ENCODE results near the gene PNMA8A. TPM values are rescaled to one million over a fixed set of nuclear protein-coding genes. Genes with fewer than 3 reads are reported as not detected.
"Not testable (repeated sequence)": the region's sequence is repeated elsewhere in the genome, so short reads cannot be mapped to it uniquely, and the experiment has no call there.

The PNMA8A gene
- total RNA-seq, 4 donors from 2014 or later, result 0.72 to 3.5 (median 1.0) TPM

- DNase-seq (ENCODE audit: low spot score), result no peak
- TF ChIP-seq CTCF (IDR thresholded peaks at IDR 0.05), result no peak
- no peak for ATAC-seq (ENCODE audit: low FRiP score)
These were observed 24.4 kb downstream of the PNMA8A start for GRCh38 chr19:46447006-46447405.

GRCh38 chr19:46446021-46446420 is 25.3 kb downstream of the PNMA8A start:
- no peak for TF ChIP-seq CTCF (IDR thresholded peaks at IDR 0.05)
- ATAC-seq (ENCODE audit: low FRiP score) (no peak), DNase-seq (ENCODE audit: low spot score) (no peak)

DNA sequence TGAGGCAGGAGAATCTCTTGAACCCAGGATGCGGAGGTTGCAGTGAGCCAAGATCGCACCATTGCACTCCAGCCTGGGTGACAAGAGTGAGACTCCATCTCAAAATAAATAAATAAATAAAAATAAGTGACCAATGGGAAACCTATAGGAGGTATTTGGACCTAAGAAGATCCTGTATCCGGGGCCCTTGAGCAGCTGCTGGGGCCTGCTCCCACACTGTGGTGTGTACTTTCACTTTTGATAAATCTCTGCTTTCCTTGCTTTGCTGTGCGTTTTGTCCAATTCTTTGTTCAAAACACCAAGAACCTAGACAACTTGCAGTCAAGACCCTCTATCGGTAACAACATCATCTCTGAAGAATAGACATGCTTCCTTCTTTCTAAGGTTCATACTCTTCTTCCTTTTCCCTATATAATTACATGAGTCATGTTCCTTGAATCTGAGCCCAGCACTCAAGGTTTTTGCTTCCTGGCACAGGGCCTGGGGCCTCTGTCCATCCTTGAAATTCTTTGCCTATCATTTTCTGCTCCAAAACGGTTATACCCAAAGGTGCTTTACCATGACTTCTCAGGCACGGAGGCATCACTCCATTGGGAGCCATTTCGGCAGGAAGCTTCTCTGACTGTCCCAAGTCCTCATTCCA is 28.4 kb downstream of the PNMA8A start:
- ATAC-seq (ENCODE audit: low FRiP score), result peak; percentile 75

DNA sequence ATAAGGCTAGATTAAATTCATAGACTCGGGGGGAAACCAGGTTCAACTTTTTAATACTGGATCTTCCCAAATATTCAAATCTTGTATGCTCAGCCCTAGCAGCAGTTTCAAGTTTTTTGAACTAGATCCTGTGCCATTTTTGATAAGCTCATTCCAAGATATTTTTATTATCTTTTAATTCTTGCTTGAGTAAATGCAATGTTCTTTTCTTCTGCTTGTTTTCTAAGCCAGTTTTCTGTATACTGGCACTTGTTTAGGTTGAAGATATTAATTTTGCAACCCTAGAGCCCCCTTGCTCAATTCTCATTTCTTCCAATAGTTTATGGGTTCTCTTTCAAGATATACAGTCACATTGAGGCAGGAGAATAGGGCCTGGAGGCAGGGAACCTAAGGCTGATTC is 29.5 kb downstream of the PNMA8A start:
- DNase-seq (ENCODE audit: low spot score) (no peak), ATAC-seq (ENCODE audit: low FRiP score) (no peak)
- no peak for TF ChIP-seq CTCF (IDR thresholded peaks at IDR 0.05)

More for the DNA sequence above, 28.4 kb downstream of the PNMA8A start:
- no peak for DNase-seq (ENCODE audit: low spot score)
- TF ChIP-seq CTCF (IDR thresholded peaks at IDR 0.05), result no peak

DNA sequence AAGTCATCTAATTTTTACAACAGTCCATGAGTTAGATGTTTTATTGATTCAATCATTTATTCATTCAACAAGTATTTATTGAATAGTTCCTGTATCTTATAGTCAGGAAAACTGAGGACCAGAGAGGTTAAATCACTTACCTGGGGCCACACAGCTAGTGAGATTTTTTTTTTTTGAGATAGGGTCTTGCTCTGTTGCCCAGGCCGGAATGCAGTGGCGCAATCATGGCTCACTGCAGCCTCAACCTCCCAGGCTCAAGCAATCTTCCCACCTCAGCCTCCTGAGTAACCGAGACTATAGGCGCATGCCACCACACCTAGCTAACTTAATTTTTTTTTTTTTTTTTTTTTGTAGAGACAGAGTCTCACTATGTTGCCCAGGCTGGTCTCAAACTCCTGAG is 35.7 kb downstream of the PNMA8A start:
- not testable (repeated sequence) for ATAC-seq (ENCODE audit: low FRiP score); DNase-seq (ENCODE audit: low spot score)

DNA sequence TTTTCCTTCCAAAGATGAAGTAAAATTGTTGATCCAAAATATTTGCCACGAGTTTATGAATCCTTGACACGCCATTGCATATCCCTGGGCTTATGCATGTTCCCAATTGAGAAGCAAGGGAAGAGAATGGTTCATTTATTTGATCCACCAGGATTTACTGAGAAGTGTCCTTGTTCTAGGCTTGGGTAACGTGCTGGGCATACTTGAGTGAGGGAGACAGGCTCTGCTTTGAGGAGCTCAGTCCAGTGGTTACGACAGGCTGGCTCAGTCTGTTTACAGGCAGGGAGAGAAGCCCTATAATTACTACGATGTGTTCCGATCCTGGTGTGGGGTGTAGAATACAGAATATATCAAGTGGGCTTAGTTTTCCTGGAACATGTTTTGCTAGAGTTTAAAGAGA is 36.4 kb downstream of the PNMA8A start:
- DNase-seq (ENCODE audit: low spot score), result no peak

DNA sequence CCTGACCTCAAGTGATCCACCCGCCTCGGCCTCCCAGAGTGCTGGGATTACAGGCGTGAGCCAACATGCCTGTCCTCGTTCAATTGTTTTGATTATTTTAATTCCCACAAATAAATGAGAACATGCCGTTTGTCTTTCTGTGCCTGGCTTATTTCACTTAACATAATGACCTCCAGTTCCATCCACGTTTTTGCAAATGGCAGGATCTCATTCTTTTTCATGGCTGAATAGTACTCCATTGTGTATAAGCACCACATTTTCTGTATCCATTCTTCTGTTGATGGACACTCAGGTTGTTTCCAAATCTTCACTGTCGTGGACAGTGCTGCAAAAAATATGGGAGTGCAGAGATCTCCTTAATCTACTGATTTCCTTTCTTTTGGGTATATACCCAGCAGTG is 37.9 kb downstream of the PNMA8A start:
- ATAC-seq (ENCODE audit: low FRiP score); DNase-seq (ENCODE audit: low spot score): not testable (repeated sequence)

More for the DNA sequence above, 36.4 kb downstream of the PNMA8A start:
- TF ChIP-seq CTCF (IDR thresholded peaks at IDR 0.05), result no peak
- ATAC-seq (ENCODE audit: low FRiP score), result no peak

- ATAC-seq (ENCODE audit: low FRiP score) (no peak), DNase-seq (ENCODE audit: low spot score) (no peak)
- no peak for TF ChIP-seq CTCF (IDR thresholded peaks at IDR 0.05)
These were observed 39.5 kb downstream of the PNMA8A start for GRCh38 chr19:46431824-46432223.

Measured in omental fat pad (tissue), 4 donors.